Panc1 (cell line): ENCODE results near the gene ASAP2. TPM values are rescaled to one million over a fixed set of nuclear protein-coding genes. Genes with fewer than 3 reads are reported as not detected.

Source experiments
- ATAC-seq: fragments of 200-7000 bp; cut with Tn5 transposase; 2 replicates; pipeline ENCODE4 v1.9.1; 2020; ENCODE audit warnings: mild to moderate bottlenecking, moderate library complexity
- BruUV-seq: library from RNA; stranded (reverse); fragments of 400-500 nt; replicated peaks from 2 replicates; lab custom pipeline; 2021; lab: Mats Ljungman, UMichigan
- CTCF ChIA-PET: fragments of 300-600 bp; sonication (Branson Sonifier 250); formaldehyde crosslinking; loops from one replicate; lab custom pipeline; 2022; ENCODE audit warnings: antibody characterized with exemption; lab: Charles Lee
- POLR2A ChIA-PET: fragments of 300-600 bp; sonication (Branson Sonifier 250); formaldehyde crosslinking; loops from one replicate; lab custom pipeline; 2022; ENCODE audit warnings: antibody characterized with exemption; lab: Charles Lee
- DNase-seq: peaks from one replicate; pipeline ENCODE4 v3.0.0-alpha.2; 2010; ENCODE audit warnings: low read depth, low spot score
- H3K27ac ChIP-seq: 2 replicates; pipeline ENCODE4 v1.5.1; 2011; ENCODE audit warnings: mild to moderate bottlenecking, low read length, inconsistent platforms
- H3K27me3 ChIP-seq: fragments of 200-500 bp; sonication (Bioruptor generic); 2 replicates; pipeline ENCODE4 v1.6.0; 2014; ENCODE audit warnings: low read length, inconsistent platforms; ENCODE audit not compliant: control insufficient read depth, insufficient read depth
- H3K36me3 ChIP-seq: fragments of 200-500 bp; sonication (Bioruptor generic); 2 replicates; pipeline ENCODE4 v1.5.1; 2014; ENCODE audit warnings: inconsistent platforms, mild to moderate bottlenecking, low read length, moderate library complexity; ENCODE audit not compliant: control insufficient read depth, insufficient read depth
- H3K4me1 ChIP-seq: 2 replicates; pipeline ENCODE4 v1.5.1; 2011; ENCODE audit warnings: inconsistent platforms, mild to moderate bottlenecking, low read length, moderate library complexity; ENCODE audit not compliant: control insufficient read depth, insufficient read depth
- H3K4me3 ChIP-seq, 2 experiments: 2 replicates each; pipeline ENCODE4 v1.5.1; 2011 to 2012; ENCODE audit warnings: low read depth in 2 of 2, low read length in 2 of 2, mild to moderate bottlenecking in 2 of 2, inconsistent platforms in 1 of 2, moderate library complexity in 1 of 2
- H3K9me3 ChIP-seq: fragments of 200-500 bp; sonication (Bioruptor generic); 2 replicates; pipeline ENCODE4 v1.5.1; 2014; ENCODE audit warnings: low read depth, mild to moderate bottlenecking, inconsistent platforms, low read length, moderate library complexity; ENCODE audit not compliant: control insufficient read depth, insufficient read depth
- CTCF ChIP-seq: fragments of 450-650 bp; IDR thresholded peaks from 2 replicates; pipeline ENCODE4 v1.5.1; 2017; ENCODE audit warnings: mild to moderate bottlenecking
- POLR2AphosphoS5 ChIP-seq: IDR thresholded peaks from 2 replicates; pipeline ENCODE4 v1.6.1; 2012; ENCODE audit warnings: mild to moderate bottlenecking, low read depth, low read length, moderate library complexity
- REST ChIP-seq, 2 experiments: IDR thresholded peaks; 2 replicates each; pipeline ENCODE4 v1.6.1; 2011 to 2012; ENCODE audit warnings: low read depth in 2 of 2, control low read depth in 1 of 2, low read length in 1 of 2, mild to moderate bottlenecking in 1 of 2, moderate library complexity in 1 of 2; ENCODE audit not compliant: insufficient read depth in 1 of 2
- SIN3A ChIP-seq: IDR thresholded peaks from 2 replicates; pipeline ENCODE4 v1.6.1; 2012; ENCODE audit warnings: low read depth, mild to moderate bottlenecking, low read length, moderate library complexity, borderline replicate concordance; ENCODE audit not compliant: insufficient read depth
- TCF7L2 ChIP-seq: IDR thresholded peaks from 2 replicates; pipeline ENCODE4 v1.6.1; 2011; ENCODE audit warnings: mild to moderate bottlenecking, low read depth, low read length, inconsistent platforms
- in situ Hi-C: cut with HindIII; loops from 2 replicates; pipeline ENCODE4 v1.10.0; 2016; ENCODE audit warnings: low sequenced_read_pairs, low pct_unique_long_range_greater_than_20kb
- intact Hi-C: fragments of 100-400 bp; cut with micrococcal nuclease; formaldehyde crosslinking; loops from one replicate; pipeline ENCODE4 v1.10.0; 2022; ENCODE audit not compliant: unreplicated experiment
- total RNA-seq: library from RNA; stranded (reverse); gene quantifications from one replicate; pipeline ENCODE4 v1.2.1, GENCODE V29; 2021; ENCODE audit not compliant: unreplicated experiment

Gene ASAP2
- total RNA-seq, 1 experiment from 2014 or later, result 107 TPM

GRCh38 chr2:9165625-9166024 lies 41.0 kb upstream of the ASAP2 start:
- H3K4me1 ChIP-seq, result peaks cover 12% of the 10 kb centered on the region; the same call in 1 of the 2 replicates
- intact Hi-C loops, result no loop called here
- peak overlapping the region; percentile 14 for H3K27ac ChIP-seq
- ATAC-seq (peak; percentile 64), DNase-seq (no peak)
- TF ChIP-seq SIN3A, result no peak
- TF ChIP-seq POLR2AphosphoS5, result no peak
- TF ChIP-seq TCF7L2, result no peak
- H3K36me3 ChIP-seq, result no peaks in the 10 kb centered on the region
- in situ Hi-C loops, result no loop called here
- ChIA-PET POLR2A (interaction anchor here (0.6 kb wide), 1 partner anchor 87 kb away, joined by 6 read pairs; no protein-coding TSS in a partner anchor), CTCF (no interaction called here)
- no peak overlapping the region for H3K4me3 ChIP-seq
- H3K27me3 ChIP-seq, result no peaks in the 10 kb centered on the region
- H3K9me3 ChIP-seq, result no peaks in the 10 kb centered on the region
- BruUV-seq, result no TSS peak

- Histone ChIP-seq H3K36me3 (no peaks in the 10 kb centered on the region), H3K4me3 (no peak overlapping the region), H3K9me3 (no peaks in the 10 kb centered on the region), H3K27ac (peak overlapping the region; percentile 2; the same call in 1 of the 2 replicates), H3K4me1 (peaks cover 12% of the 10 kb centered on the region; the same call in 1 of the 2 replicates), H3K27me3 (no peaks in the 10 kb centered on the region)
- no TSS peak for BruUV-seq
- ATAC-seq, result no peak
- ChIA-PET CTCF (interaction anchor here (0.6 to 0.7 kb wide), 2 partner anchors 51 to 71 kb away, joined by 3 to 9 read pairs; no protein-coding TSS in a partner anchor), POLR2A (no interaction called here)
- in situ Hi-C loops (no loop called here), intact Hi-C loops (no loop called here)
- TF ChIP-seq TCF7L2 (no peak), REST (IDR thresholded peaks at IDR 0.05; ENCODE audit: insufficient read depth in 1 of 2, low read depth in 2 of 2, low read length in 1 of 2) (no peak), CTCF (no peak), POLR2AphosphoS5 (no peak), SIN3A (no peak)
- DNase-seq, result no peak
Measured at GRCh38 chr2:9166579-9167377, 39.8 kb upstream of the ASAP2 start.
